ENCODE measurements around the gene MAB21L4.

MAB21L4 gene

DNA sequence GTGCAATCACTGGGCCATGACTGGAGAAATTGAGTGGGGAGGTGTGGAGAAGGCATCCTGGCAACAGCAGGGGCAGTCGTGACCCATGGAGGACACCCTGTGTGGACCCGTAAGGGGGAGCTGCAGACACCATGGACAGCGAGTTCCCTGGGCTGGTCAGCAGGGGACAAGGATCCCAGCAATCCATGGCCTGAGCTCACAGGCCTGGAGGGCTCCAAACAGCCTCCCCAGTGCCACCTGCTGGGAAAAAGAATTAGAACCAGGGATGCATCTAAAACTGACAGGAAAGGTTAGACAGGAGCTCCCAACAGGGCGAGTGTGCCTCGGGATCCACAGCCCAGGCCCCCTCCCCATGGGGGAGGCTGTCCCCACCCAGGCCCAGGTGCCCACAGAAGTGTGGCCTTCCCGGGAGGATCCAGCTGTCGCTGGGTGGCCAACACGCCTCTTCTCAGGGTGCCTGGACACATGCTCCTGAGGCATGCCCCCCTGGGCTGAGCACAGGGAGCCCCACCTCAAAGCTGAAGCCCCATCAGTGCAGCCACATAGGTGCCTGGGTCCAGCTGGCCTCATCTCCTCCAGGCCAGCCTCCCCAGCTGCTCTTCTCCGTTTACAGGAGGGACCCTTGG is 55.4 kb downstream of the MAB21L4 start (continued):
- TF ChIP-seq, protein P1, sequence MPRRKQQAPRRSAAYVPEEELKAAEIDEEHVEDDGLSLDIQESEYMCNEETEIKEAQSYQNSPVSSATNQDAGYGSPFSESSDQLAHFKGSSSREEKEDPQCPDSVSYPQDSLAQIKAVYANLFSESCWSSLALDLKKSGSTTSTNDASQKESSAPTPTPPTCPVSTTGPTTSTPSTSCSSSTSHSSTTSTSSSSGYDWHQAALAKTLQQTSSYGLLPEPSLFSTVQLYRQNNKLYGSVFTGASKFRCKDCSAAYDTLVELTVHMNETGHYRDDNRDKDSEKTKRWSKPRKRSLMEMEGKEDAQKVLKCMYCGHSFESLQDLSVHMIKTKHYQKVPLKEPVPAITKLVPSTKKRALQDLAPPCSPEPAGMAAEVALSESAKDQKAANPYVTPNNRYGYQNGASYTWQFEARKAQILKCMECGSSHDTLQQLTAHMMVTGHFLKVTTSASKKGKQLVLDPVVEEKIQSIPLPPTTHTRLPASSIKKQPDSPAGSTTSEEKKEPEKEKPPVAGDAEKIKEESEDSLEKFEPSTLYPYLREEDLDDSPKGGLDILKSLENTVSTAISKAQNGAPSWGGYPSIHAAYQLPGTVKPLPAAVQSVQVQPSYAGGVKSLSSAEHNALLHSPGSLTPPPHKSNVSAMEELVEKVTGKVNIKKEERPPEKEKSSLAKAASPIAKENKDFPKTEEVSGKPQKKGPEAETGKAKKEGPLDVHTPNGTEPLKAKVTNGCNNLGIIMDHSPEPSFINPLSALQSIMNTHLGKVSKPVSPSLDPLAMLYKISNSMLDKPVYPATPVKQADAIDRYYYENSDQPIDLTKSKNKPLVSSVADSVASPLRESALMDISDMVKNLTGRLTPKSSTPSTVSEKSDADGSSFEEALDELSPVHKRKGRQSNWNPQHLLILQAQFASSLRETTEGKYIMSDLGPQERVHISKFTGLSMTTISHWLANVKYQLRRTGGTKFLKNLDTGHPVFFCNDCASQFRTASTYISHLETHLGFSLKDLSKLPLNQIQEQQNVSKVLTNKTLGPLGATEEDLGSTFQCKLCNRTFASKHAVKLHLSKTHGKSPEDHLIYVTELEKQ (tag by site-specific recombination; IDR thresholded peaks at IDR 0.05; ENCODE audit: borderline replicate concordance) = no peak
- no peak for TF ChIP-seq ZNF48 (tag by site-specific recombination; IDR thresholded peaks at IDR 0.05)
- TF ChIP-seq ZNF549 (tag by site-specific recombination; IDR thresholded peaks at IDR 0.05) = no peak
- TF ChIP-seq ZNF560 (tag by site-specific recombination; IDR thresholded peaks at IDR 0.05; ENCODE audit: borderline replicate concordance) = no peak
- TF ChIP-seq ZNF791 (tag by site-specific recombination; IDR thresholded peaks at IDR 0.05) = no peak
- peak; percentile 29; the same call in 1 of the 2 replicates for TF ChIP-seq GLIS1 (tag by site-specific recombination; IDR thresholded peaks at IDR 0.05)
- no peak for TF ChIP-seq ZNF624 (tag by site-specific recombination; IDR thresholded peaks at IDR 0.05)

DNA sequence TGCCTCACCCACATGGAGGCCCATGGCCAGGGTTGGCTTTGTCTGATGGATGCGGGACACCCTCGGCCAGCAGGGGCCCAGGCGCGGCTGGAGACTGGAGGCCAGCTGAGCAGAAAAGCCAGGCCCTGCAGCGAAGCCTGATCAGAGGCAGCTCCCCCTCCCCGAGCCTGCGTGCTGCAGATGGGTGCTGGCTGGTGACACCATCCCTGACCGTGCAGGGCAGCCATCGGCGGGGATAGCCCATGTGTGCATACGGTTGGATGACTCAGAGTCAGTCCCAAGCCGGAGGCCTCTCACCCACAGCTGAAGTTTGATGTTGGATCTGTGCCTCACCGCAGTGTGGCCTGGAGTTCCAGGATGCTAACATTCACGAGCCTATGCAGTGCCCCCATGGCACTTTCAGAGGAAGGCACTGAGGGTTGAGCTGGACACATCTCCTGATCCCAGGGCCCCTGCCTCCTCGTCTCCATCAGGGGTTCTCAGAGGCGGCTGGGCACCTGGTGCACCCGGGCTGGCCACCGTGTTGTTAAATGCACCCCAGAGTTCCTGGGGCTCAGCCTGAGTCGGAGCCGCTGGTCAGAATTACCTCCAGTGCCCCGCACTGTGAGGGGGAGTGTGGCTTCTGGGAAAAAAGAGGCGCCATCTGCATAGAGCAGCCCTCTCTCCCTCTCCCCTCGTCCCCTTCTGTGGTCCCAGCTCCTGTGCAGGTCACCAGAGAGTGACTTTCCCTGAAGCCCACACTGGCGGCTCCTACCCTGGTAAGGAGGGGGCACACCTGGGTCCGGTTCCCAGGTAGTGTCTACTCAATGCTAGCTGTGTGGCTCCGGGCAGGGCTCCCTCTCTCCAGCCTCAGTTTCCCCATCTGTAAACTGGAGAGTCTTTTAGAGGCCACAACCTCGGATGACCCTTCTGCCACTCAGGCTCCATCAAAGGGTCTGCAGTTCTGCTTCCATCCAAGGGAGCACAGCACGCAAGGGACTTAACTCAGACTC is 56.5 kb downstream of the MAB21L4 start:
- H3K4me3 ChIP-seq (ENCODE audit: low read depth, low read length) = no peak overlapping the region
- no peaks in the 10 kb centered on the region for H3K9me3 ChIP-seq (ENCODE audit: control insufficient read depth, insufficient read depth, low read depth, low read length)
- no peaks in the 10 kb centered on the region for H3K4me1 ChIP-seq (ENCODE audit: control insufficient read depth, insufficient read depth, low read length)
- POLR2A ChIA-PET = interaction anchor here (1.4 kb wide), 1 partner anchor 97 kb away, joined by 3 read pairs; no protein-coding TSS in a partner anchor
- H3K27ac ChIP-seq (ENCODE audit: extremely low read depth, low read depth, low read length) = no peak overlapping the region
- CTCF ChIA-PET = interaction anchor here (0.5 to 2.6 kb wide), 23 partner anchors 10 to 1157 kb away, joined by 3 to 14 read pairs (median 4); no protein-coding TSS in a partner anchor
- H3K36me3 ChIP-seq (ENCODE audit: control insufficient read depth in 2 of 2, insufficient read depth in 1 of 2, low read length in 2 of 2) = no peaks in the 10 kb centered on the region
- no peak for TF ChIP-seq ZNF23 (tag by site-specific recombination; IDR thresholded peaks at IDR 0.05; ENCODE audit: borderline replicate concordance)
- TF ChIP-seq, protein P2, sequence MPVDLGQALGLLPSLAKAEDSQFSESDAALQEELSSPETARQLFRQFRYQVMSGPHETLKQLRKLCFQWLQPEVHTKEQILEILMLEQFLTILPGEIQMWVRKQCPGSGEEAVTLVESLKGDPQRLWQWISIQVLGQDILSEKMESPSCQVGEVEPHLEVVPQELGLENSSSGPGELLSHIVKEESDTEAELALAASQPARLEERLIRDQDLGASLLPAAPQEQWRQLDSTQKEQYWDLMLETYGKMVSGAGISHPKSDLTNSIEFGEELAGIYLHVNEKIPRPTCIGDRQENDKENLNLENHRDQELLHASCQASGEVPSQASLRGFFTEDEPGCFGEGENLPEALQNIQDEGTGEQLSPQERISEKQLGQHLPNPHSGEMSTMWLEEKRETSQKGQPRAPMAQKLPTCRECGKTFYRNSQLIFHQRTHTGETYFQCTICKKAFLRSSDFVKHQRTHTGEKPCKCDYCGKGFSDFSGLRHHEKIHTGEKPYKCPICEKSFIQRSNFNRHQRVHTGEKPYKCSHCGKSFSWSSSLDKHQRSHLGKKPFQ (tag by site-specific recombination; IDR thresholded peaks at IDR 0.05) = no peak
- no peak for TF ChIP-seq ZNF19 (tag by site-specific recombination; IDR thresholded peaks at IDR 0.05; ENCODE audit: low read depth)
- TF ChIP-seq MEIS1 (CRISPR knock-in tag; IDR thresholded peaks at IDR 0.05; ENCODE audit: borderline replicate concordance) = no peak
- no peak for TF ChIP-seq OVOL3 (tag by site-specific recombination; IDR thresholded peaks at IDR 0.05)
- no peak for TF ChIP-seq ZNF621 (tag by site-specific recombination; IDR thresholded peaks at IDR 0.05)
- TF ChIP-seq, protein P3, sequence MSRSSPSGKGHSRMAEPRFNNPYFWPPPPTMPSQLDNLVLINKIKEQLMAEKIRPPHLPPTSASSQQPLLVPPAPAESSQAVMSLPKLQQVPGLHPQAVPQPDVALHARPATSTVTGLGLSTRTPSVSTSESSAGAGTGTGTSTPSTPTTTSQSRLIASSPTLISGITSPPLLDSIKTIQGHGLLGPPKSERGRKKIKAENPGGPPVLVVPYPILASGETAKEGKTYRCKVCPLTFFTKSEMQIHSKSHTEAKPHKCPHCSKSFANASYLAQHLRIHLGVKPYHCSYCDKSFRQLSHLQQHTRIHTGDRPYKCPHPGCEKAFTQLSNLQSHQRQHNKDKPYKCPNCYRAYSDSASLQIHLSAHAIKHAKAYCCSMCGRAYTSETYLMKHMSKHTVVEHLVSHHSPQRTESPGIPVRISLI (tag by site-specific recombination; IDR thresholded peaks at IDR 0.05) = no peak
- no peak for TF ChIP-seq ZNF660 (tag by site-specific recombination; IDR thresholded peaks at IDR 0.05)
- TF ChIP-seq ZNF561 (tag by site-specific recombination; IDR thresholded peaks at IDR 0.05; ENCODE audit: borderline replicate concordance) = no peak
- TF ChIP-seq BCL6B (tag by site-specific recombination; IDR thresholded peaks at IDR 0.05) = no peak
- TF ChIP-seq ZNF274 (IDR thresholded peaks at IDR 0.05; ENCODE audit: low read length) = no peak
- TF ChIP-seq ZNF274 (tag by site-specific recombination; IDR thresholded peaks at IDR 0.05; ENCODE audit: borderline replicate concordance) = no peak
- no peak for TF ChIP-seq ZBTB17 (tag by site-specific recombination; IDR thresholded peaks at IDR 0.05)
- no peak for TF ChIP-seq YY1 (tag by site-specific recombination; IDR thresholded peaks at IDR 0.05)
- TF ChIP-seq ZNF211 (tag by site-specific recombination; IDR thresholded peaks at IDR 0.05; ENCODE audit: low read depth) = no peak
- no peak for TF ChIP-seq ZNF398 (tag by site-specific recombination; IDR thresholded peaks at IDR 0.05)
- no peak for TF ChIP-seq ZNF701 (tag by site-specific recombination; IDR thresholded peaks at IDR 0.05)
- no peak for TF ChIP-seq ZNF292 (tag by site-specific recombination; IDR thresholded peaks at IDR 0.05; ENCODE audit: borderline replicate concordance, low read depth)
